CD8-positive, alpha-beta memory T cell (primary cell): ENCODE measurements around the gene CCDC85C. TPM values are rescaled to one million over a fixed set of nuclear protein-coding genes. Genes with fewer than 3 reads are reported as not detected.
A peak's percentile ranks its signal among the peaks of the same experiment; 100 is the strongest.

ENCODE experiments used
- CTCF ChIA-PET: fragments of 350-600 bp; sonication (Branson Sonifier 250); formaldehyde crosslinking; loops from one replicate; lab custom pipeline; 2021; ENCODE audit warnings: antibody characterized with exemption; lab: Charles Lee
- POLR2A ChIA-PET: fragments of 350-600 bp; sonication (Branson Sonifier 250); formaldehyde crosslinking; loops from one replicate; lab custom pipeline; 2021; ENCODE audit warnings: antibody characterized with exemption; lab: Charles Lee
- DNase-seq, 5 donors: peaks; one replicate each; pipeline versions ENCODE4 v3.0.0 to v3.0.0-alpha.2; 2020 to 2022; ENCODE audit warnings: mixed read lengths in 1 of 5
- H3K27ac ChIP-seq: one replicate; pipeline ENCODE4 v1.7.0; 2013; ENCODE audit warnings: low read depth, mild to moderate bottlenecking, low read length, moderate library complexity
- H3K27me3 ChIP-seq: 2 replicates; pipeline ENCODE4 v1.7.0; 2013; ENCODE audit warnings: low read length, mild to moderate bottlenecking; ENCODE audit not compliant: insufficient read depth, poor library complexity, severe bottlenecking
- H3K36me3 ChIP-seq: 2 replicates; pipeline ENCODE4 v1.7.0; 2013; ENCODE audit warnings: mild to moderate bottlenecking, low read length, moderate library complexity; ENCODE audit not compliant: insufficient read depth
- H3K4me1 ChIP-seq: 2 replicates; pipeline ENCODE4 v1.7.0; 2013; ENCODE audit warnings: mild to moderate bottlenecking, low read length, moderate library complexity; ENCODE audit not compliant: insufficient read depth
- H3K4me3 ChIP-seq: 2 replicates; pipeline ENCODE4 v1.7.0; 2013; ENCODE audit warnings: mild to moderate bottlenecking, low read length
- H3K9me3 ChIP-seq: 2 replicates; pipeline ENCODE4 v1.7.0; 2013; ENCODE audit warnings: mild to moderate bottlenecking, low read length
- H3K27ac Mint-ChIP-seq, 8 donors: one replicate each; pipeline ENCODE4 v1.8.0; 2020 to 2021; ENCODE audit warnings: mixed read lengths in 8 of 8, mild to moderate bottlenecking in 6 of 8, inconsistent platforms in 3 of 8, moderate library complexity in 3 of 8
- H3K27me3 Mint-ChIP-seq, 2 donors: one replicate each; pipeline ENCODE4 v1.8.0; 2020 to 2021; ENCODE audit warnings: mixed read lengths in 2 of 2, mild to moderate bottlenecking in 1 of 2, moderate library complexity in 1 of 2
- H3K36me3 Mint-ChIP-seq, 3 donors: one replicate each; pipeline ENCODE4 v1.8.0; 2020 to 2021; ENCODE audit warnings: mixed read lengths in 3 of 3, inconsistent platforms in 1 of 3, mild to moderate bottlenecking in 1 of 3
- H3K4me1 Mint-ChIP-seq, 3 donors: one replicate each; pipeline ENCODE4 v1.8.0; 2020 to 2021; ENCODE audit warnings: mixed read lengths in 3 of 3, inconsistent platforms in 1 of 3, mild to moderate bottlenecking in 1 of 3
- H3K4me3 Mint-ChIP-seq, 7 donors: one replicate each; pipeline ENCODE4 v1.8.0; 2020 to 2021; ENCODE audit warnings: mixed read lengths in 7 of 7, mild to moderate bottlenecking in 6 of 7, moderate library complexity in 4 of 7, inconsistent platforms in 2 of 7
- H3K9me3 Mint-ChIP-seq, 5 donors: one replicate each; pipeline ENCODE4 v1.8.0; 2020 to 2022; ENCODE audit warnings: mixed read lengths in 5 of 5, mild to moderate bottlenecking in 3 of 5, moderate library complexity in 2 of 5, inconsistent platforms in 1 of 5
- polyA plus RNA-seq: library from polyadenylated mRNA; unstranded; fragments of 300-500 nt; fragmentation: Illumina TruSeq; gene quantifications from one replicate; pipeline ENCODE4 v1.2.3, GENCODE V29; 2021
- total RNA-seq, 2 experiments: library from RNA; stranded (reverse); gene quantifications; one replicate each; pipeline ENCODE4 v1.2.3, GENCODE V29; 2021

The CCDC85C gene
- total and polyA plus RNA-seq, 3 experiments from 2014 or later = 1.2 to 5.3 (median 4.2) TPM

GRCh38 chr14:99467336-99468078 lies 136.5 kb downstream of the CCDC85C start:
- CTCF ChIA-PET = interaction anchor here (1.2 kb wide), 1 partner anchor 9 kb away, joined by 4 read pairs; no protein-coding TSS in a partner anchor
- peak overlapping the region in 3 of 8 donors; percentile 30 to 88 (median 83) for H3K27ac Mint-ChIP-seq

GRCh38 chr14:99466758-99467157 lies 137.2 kb downstream of the CCDC85C start:
- no peak overlapping the region for H3K27ac Mint-ChIP-seq
- no peak overlapping the region for H3K4me3 ChIP-seq
- no peaks in the 10 kb centered on the region for H3K9me3 ChIP-seq
- ChIA-PET POLR2A (no interaction called here), CTCF (no interaction called here)
- H3K36me3 ChIP-seq = peaks cover 29% of the 10 kb centered on the region
- no peak for DNase-seq
- H3K27ac ChIP-seq = no peak overlapping the region
- H3K27me3 ChIP-seq = no peaks in the 10 kb centered on the region
- H3K9me3 Mint-ChIP-seq = no peaks in the 10 kb centered on the region
- no peaks in the 10 kb centered on the region for H3K27me3 Mint-ChIP-seq
- no peak overlapping the region for H3K4me3 Mint-ChIP-seq
- H3K36me3 Mint-ChIP-seq = peaks cover 0 to 55% (median 13%) of the 10 kb centered on the region in 3 donors
- H3K4me1 ChIP-seq = peaks cover 4% of the 10 kb centered on the region
- peaks cover 53 to 63% (median 54%) of the 10 kb centered on the region in 3 donors for H3K4me1 Mint-ChIP-seq

More at GRCh38 chr14:99467336-99468078, 136.5 kb downstream of the CCDC85C start:
- POLR2A ChIA-PET = interaction anchor here (0.6 kb wide), 1 partner anchor 86 kb away, joined by 3 read pairs; no protein-coding TSS in a partner anchor
- Mint-ChIP-seq H3K9me3 (no peaks in the 10 kb centered on the region), H3K36me3 (peaks cover 0 to 48% (median 6%) of the 10 kb centered on the region in 3 donors), H3K4me3 (no peak overlapping the region), H3K27me3 (no peaks in the 10 kb centered on the region), H3K4me1 (peaks cover 46 to 58% (median 47%) of the 10 kb centered on the region in 3 donors)
- Histone ChIP-seq H3K36me3 (peaks cover 22% of the 10 kb centered on the region), H3K9me3 (no peaks in the 10 kb centered on the region), H3K4me1 (peaks cover 4% of the 10 kb centered on the region), H3K4me3 (no peak overlapping the region), H3K27me3 (no peaks in the 10 kb centered on the region), H3K27ac (no peak overlapping the region)
- DNase-seq = no peak

GRCh38 chr14:99465288-99465687 lies 138.7 kb downstream of the CCDC85C start:
- POLR2A ChIA-PET = interaction anchor here (1.2 kb wide), 1 partner anchor 16 kb away, joined by 3 read pairs; the partner anchor contains the start of genes CCNK and SETD3

DNA sequence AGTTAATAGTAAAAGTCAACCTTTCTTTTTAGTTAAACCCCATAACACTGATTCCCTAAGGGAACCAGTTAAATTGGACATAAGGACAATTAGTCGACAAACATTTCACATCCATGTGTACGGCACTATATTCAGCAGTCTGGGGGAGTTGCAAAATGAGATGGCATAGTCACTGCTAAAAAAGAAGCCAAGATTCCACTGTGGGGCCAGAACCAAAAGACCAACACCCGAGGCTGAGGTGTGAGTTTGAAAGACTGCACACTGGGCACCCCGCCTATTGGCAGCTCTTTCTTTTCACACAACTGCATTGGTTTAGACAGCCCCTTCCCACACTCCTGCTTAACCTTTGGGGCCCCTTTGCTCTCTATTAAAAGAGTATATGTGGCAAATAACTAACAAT lies 140.0 kb downstream of the CCDC85C start:
- no peak overlapping the region for H3K4me3 ChIP-seq
- H3K27me3 Mint-ChIP-seq = no peaks in the 10 kb centered on the region
- peaks cover 37% of the 10 kb centered on the region for H3K36me3 ChIP-seq
- CTCF ChIA-PET = no interaction called here
- H3K27ac Mint-ChIP-seq = peak overlapping the region in 1 of 8 donors; percentile 43
- H3K4me1 Mint-ChIP-seq = peaks cover 36 to 41% (median 39%) of the 10 kb centered on the region in 3 donors
- no peaks in the 10 kb centered on the region for H3K9me3 ChIP-seq
- DNase-seq = no peak
- H3K36me3 Mint-ChIP-seq = peaks cover 0 to 81% (median 21%) of the 10 kb centered on the region in 3 donors
- no peaks in the 10 kb centered on the region for H3K9me3 Mint-ChIP-seq
- H3K4me1 ChIP-seq = peaks cover 4% of the 10 kb centered on the region
- H3K4me3 Mint-ChIP-seq = no peak overlapping the region
- no peak overlapping the region for H3K27ac ChIP-seq
- H3K27me3 ChIP-seq = no peaks in the 10 kb centered on the region
- POLR2A ChIA-PET = no interaction called here

More at GRCh38 chr14:99465288-99465687, 138.7 kb downstream of the CCDC85C start:
- no peaks in the 10 kb centered on the region for H3K27me3 ChIP-seq
- no peak for DNase-seq
- H3K36me3 Mint-ChIP-seq = peaks cover 0 to 69% (median 21%) of the 10 kb centered on the region in 3 donors
- no peak overlapping the region for H3K27ac Mint-ChIP-seq
- H3K4me1 Mint-ChIP-seq = peaks cover 46 to 53% (median 52%) of the 10 kb centered on the region in 3 donors
- H3K36me3 ChIP-seq = peaks cover 37% of the 10 kb centered on the region
- no peaks in the 10 kb centered on the region for H3K9me3 ChIP-seq
- CTCF ChIA-PET = no interaction called here
- no peak overlapping the region for H3K4me3 ChIP-seq
- peaks cover 4% of the 10 kb centered on the region for H3K4me1 ChIP-seq
- no peak overlapping the region for H3K27ac ChIP-seq
- H3K27me3 Mint-ChIP-seq = no peaks in the 10 kb centered on the region
- H3K4me3 Mint-ChIP-seq = no peak overlapping the region
- H3K9me3 Mint-ChIP-seq = no peaks in the 10 kb centered on the region

DNA sequence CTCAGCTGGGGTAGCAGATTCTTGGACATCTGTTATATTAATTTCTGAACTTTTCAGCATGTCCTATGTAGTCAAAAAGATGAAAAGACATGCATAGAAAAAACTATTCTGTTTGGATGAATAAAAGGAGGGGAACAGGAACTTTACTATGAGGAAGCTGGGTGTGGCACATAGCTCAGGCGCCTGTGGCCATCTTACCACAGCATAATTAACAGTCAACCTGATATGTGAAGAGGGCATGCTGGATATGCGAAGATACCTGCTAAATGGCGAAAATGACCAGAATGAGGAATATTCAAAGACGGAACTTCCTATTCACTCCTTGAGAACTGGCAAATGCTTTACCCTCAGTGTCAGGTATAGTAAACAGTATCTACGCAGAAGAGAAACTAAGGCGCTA lies 141.8 kb downstream of the CCDC85C start:
- H3K27me3 ChIP-seq = no peaks in the 10 kb centered on the region
- H3K4me3 ChIP-seq = no peak overlapping the region
- no peaks in the 10 kb centered on the region for H3K27me3 Mint-ChIP-seq
- POLR2A ChIA-PET = no interaction called here
- no peaks in the 10 kb centered on the region for H3K9me3 Mint-ChIP-seq
- H3K4me3 Mint-ChIP-seq = no peak overlapping the region
- H3K4me1 ChIP-seq = no peaks in the 10 kb centered on the region
- no peaks in the 10 kb centered on the region for H3K9me3 ChIP-seq
- peaks cover 20 to 25% (median 21%) of the 10 kb centered on the region in 3 donors for H3K4me1 Mint-ChIP-seq
- no peak for DNase-seq
- H3K27ac Mint-ChIP-seq = peak overlapping the region in 1 of 8 donors; percentile 19
- CTCF ChIA-PET = no interaction called here
- H3K27ac ChIP-seq = no peak overlapping the region
- H3K36me3 ChIP-seq = peaks cover 41% of the 10 kb centered on the region
- H3K36me3 Mint-ChIP-seq = peaks cover 0 to 90% (median 22%) of the 10 kb centered on the region in 3 donors

DNA sequence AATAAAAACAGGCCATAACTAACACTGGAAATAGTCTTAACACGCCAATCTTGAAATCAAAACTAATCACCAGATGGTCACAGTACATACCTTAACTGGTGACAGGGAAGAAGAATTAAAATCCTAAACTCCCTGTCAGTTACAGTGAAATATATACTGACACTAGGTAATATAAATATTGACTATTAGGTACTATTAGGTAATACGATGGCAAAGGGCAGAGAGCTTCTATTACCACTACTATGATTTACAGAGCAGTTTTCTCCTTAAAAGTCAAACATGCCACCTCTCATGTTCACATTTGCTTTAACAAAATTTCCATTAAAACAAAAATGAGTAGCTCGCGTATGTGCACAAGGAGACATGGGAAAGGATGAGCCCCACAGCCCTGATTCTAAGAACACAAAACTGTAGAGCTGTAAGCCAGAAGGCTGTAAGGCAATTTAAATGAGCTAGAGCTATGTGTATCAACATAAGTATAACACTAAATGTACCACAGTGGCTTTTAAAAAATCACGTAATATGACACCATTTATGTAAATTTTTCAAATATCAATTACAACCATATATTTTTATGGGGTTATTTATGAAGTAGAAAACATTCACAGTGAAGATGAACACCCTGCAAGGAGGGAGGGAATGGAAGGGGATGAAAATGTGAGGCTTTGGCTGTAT lies 142.5 kb downstream of the CCDC85C start:
- ChIA-PET POLR2A (no interaction called here), CTCF (no interaction called here)
- peaks cover 41% of the 10 kb centered on the region for H3K36me3 ChIP-seq
- no peaks in the 10 kb centered on the region for H3K27me3 ChIP-seq
- no peak for DNase-seq
- no peaks in the 10 kb centered on the region for H3K27me3 Mint-ChIP-seq
- H3K27ac ChIP-seq = no peak overlapping the region
- no peaks in the 10 kb centered on the region for H3K9me3 ChIP-seq
- peaks cover 0 to 96% (median 29%) of the 10 kb centered on the region in 3 donors for H3K36me3 Mint-ChIP-seq
- no peak overlapping the region for H3K4me3 ChIP-seq
- no peaks in the 10 kb centered on the region for H3K4me1 ChIP-seq
- no peaks in the 10 kb centered on the region for H3K9me3 Mint-ChIP-seq
- H3K4me3 Mint-ChIP-seq = no peak overlapping the region
- peak overlapping the region in 3 of 8 donors; percentile 59 to 66 (median 60) for H3K27ac Mint-ChIP-seq
- H3K4me1 Mint-ChIP-seq = peaks cover 15 to 24% (median 19%) of the 10 kb centered on the region in 3 donors

GRCh38 chr14:99460793-99461192 lies 143.2 kb downstream of the CCDC85C start:
- H3K9me3 ChIP-seq = no peaks in the 10 kb centered on the region
- Mint-ChIP-seq H3K27ac (peak overlapping the region in 4 of 8 donors; percentile 9 to 89 (median 59)), H3K27me3 (no peaks in the 10 kb centered on the region), H3K36me3 (peaks cover 0 to 90% (median 29%) of the 10 kb centered on the region in 3 donors), H3K4me1 (peaks cover 8 to 16% (median 14%) of the 10 kb centered on the region in 3 donors), H3K9me3 (no peaks in the 10 kb centered on the region), H3K4me3 (peak overlapping the region in 1 of 7 donors; percentile 30)
- CTCF ChIA-PET = no interaction called here
- no peaks in the 10 kb centered on the region for H3K27me3 ChIP-seq
- H3K4me3 ChIP-seq = no peak overlapping the region
- DNase-seq = no peak
- POLR2A ChIA-PET = no interaction called here
- H3K36me3 ChIP-seq = peaks cover 41% of the 10 kb centered on the region
- H3K4me1 ChIP-seq = no peaks in the 10 kb centered on the region
- H3K27ac ChIP-seq = no peak overlapping the region
